Erythroblast (primary cell): ENCODE measurements around the gene EDNRA.

Experiments
- GATA1 ChIP-seq: IDR thresholded peaks from 2 replicates; pipeline ENCODE4 v1.6.1; 2011; ENCODE audit warnings: low read depth, mild to moderate bottlenecking, control low read depth, low read length, moderate library complexity
- POLR2A ChIP-seq: IDR thresholded peaks from 2 replicates; pipeline ENCODE4 v1.6.1; 2011; ENCODE audit warnings: mild to moderate bottlenecking, low read length

DNA sequence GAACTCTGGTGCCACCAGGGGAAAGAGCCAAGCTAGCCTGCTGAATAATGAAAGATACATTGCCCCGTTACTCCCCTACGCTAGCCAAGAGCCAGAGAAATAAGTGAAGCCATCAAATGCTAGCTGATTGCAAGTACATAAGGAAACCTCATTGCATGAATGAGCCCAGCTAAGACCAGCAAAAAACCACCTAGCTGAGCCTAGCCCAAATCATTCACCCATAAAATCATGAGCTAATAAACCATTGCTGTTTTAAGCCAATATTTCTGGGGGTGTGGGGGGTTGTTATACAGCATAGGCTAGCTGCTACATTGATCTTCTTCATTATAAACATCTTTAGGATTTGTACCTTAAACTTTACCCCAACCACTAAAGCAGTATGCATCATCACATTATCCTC, 15.4 kb upstream of the EDNRA start:
- no peak for TF ChIP-seq GATA1
- no peak for TF ChIP-seq POLR2A
